HepG2 (cell line): ENCODE measurements around the gene CECR2. TPM values are rescaled to one million over a fixed set of nuclear protein-coding genes. Genes with fewer than 3 reads are reported as not detected.
A peak's percentile ranks its signal among the peaks of the same experiment; 100 is the strongest.

Experiments
- ATAC-seq: fragments of 200-7000 bp; cut with Tn5 transposase; 3 replicates; pipeline ENCODE4 v1.9.1; 2020; ENCODE audit warnings: mild to moderate bottlenecking, moderate library complexity
- BruUV-seq: library from RNA; stranded (reverse); fragments of 400-500 nt; replicated peaks from 2 replicates; lab custom pipeline; 2021; lab: Mats Ljungman, UMichigan
- CTCF ChIA-PET: fragments of 300-600 bp; formaldehyde crosslinking; extraction: SDS; loops from one replicate; lab custom pipeline; 2021; ENCODE audit warnings: low total read pairs, inconsistent platforms, low intra/inter-chr PET ratio; lab: Yijun Ruan, JAX
- POLR2A ChIA-PET: fragments of 350-600 bp; sonication (Branson Sonifier 250); formaldehyde crosslinking; loops from one replicate; lab custom pipeline; 2020; ENCODE audit warnings: antibody characterized with exemption, inconsistent platforms; lab: Yijun Ruan, JAX
- DNase-seq: peaks from one replicate; pipeline ENCODE4 v3.0.0-alpha.2; 2015; ENCODE audit warnings: low spot score
- FAIRE-seq: peaks from 3 replicates; lab custom pipeline; 2011; peaks lifted over from hg19 to GRCh38; lab: Jason Lieb, UNC
- H2AFZ ChIP-seq: one replicate; pipeline ENCODE4 v1.6.1; 2011; ENCODE audit warnings: low read length, inconsistent platforms
- H3K27ac ChIP-seq: fragments of 300-600 bp; 3 replicates; pipeline ENCODE4 v1.8.0; 2011; ENCODE audit warnings: mixed run types, mild to moderate bottlenecking, mixed read lengths, low read length, inconsistent platforms; ENCODE audit not compliant: insufficient read depth; ENCODE audit errors: extremely low read length
- H3K27me3 ChIP-seq, 2 experiments: fragments of 200-600 bp in 1 of 2; 2 replicates in 1 of 2; 3 replicates in 1 of 2; pipeline versions ENCODE4 v1.6.0 to v1.8.0; 2011; ENCODE audit warnings: low read length in 2 of 2, mild to moderate bottlenecking in 2 of 2, moderate library complexity in 2 of 2, inconsistent platforms in 1 of 2; ENCODE audit not compliant: insufficient read depth in 2 of 2, control insufficient read depth in 1 of 2
- H3K36me3 ChIP-seq, 2 experiments: fragments of 200-600 bp in 1 of 2; replicated peaks in 1 of 2; 2 replicates in 1 of 2; 3 replicates in 1 of 2; pipeline versions ENCODE4 v1.5.1 to v1.8.0; 2011; ENCODE audit warnings: low read length in 2 of 2, inconsistent platforms in 1 of 2; ENCODE audit not compliant: insufficient read depth in 2 of 2, control insufficient read depth in 1 of 2
- H3K4me1 ChIP-seq: 2 replicates; pipeline ENCODE4 v1.5.1; 2012; ENCODE audit warnings: low read length, inconsistent platforms; ENCODE audit not compliant: insufficient read depth
- H3K4me2 ChIP-seq: 2 replicates; pipeline ENCODE4 v1.6.0; 2011; ENCODE audit warnings: low read depth, low read length, inconsistent platforms
- H3K4me3 ChIP-seq, 3 experiments: fragments of 200-600 bp in 1 of 3; sonication (generic), shearing (Covaris generic) in 1 of 3; replicated peaks in 1 of 3; 2 replicates each; pipeline ENCODE4 v1.5.1; 2011 to 2016; ENCODE audit warnings: low read length in 3 of 3, inconsistent platforms in 2 of 3, low read depth in 2 of 3, mild to moderate bottlenecking in 2 of 3, control low read depth in 1 of 3, mixed read lengths in 1 of 3; ENCODE audit not compliant: insufficient read depth in 1 of 3
- H3K79me2 ChIP-seq: one replicate; pipeline ENCODE4 v1.6.1; 2011; ENCODE audit warnings: low read length, inconsistent platforms; ENCODE audit not compliant: insufficient read depth
- H3K9ac ChIP-seq: 2 replicates; pipeline ENCODE4 v1.6.0; 2011; ENCODE audit warnings: mild to moderate bottlenecking, low read depth, low read length, inconsistent platforms; ENCODE audit not compliant: insufficient read depth
- H3K9me3 ChIP-seq: 2 replicates; pipeline ENCODE4 v1.5.1; 2012; ENCODE audit warnings: mild to moderate bottlenecking, low read length
- H4K20me1 ChIP-seq: 2 replicates; pipeline ENCODE4 v1.6.0; 2011; ENCODE audit warnings: inconsistent platforms, mild to moderate bottlenecking, low read length, moderate library complexity; ENCODE audit not compliant: insufficient read depth
- HNF4A ChIP-seq: sonication (generic); formaldehyde crosslinking; IDR thresholded peaks from 2 replicates; pipeline ENCODE4 v1.4.0; 2020; ENCODE audit warnings: missing genetic modification reagents
- ZNF597 ChIP-seq: sonication (generic); formaldehyde crosslinking; IDR thresholded peaks from 2 replicates; pipeline ENCODE4 v1.5.0; 2020; ENCODE audit warnings: missing genetic modification reagents
- ZNF839 ChIP-seq: sonication (generic); formaldehyde crosslinking; IDR thresholded peaks from 2 replicates; pipeline ENCODE4 v1.4.0; 2020; ENCODE audit warnings: missing genetic modification reagents, mild to moderate bottlenecking, borderline replicate concordance
- WGBS: methylation state at CpG from one replicate; pipeline ENCODE4 v1.1.6; 2017; ENCODE audit warnings: low lambda C conversion rate; 5-methylcytosine and 5-hydroxymethylcytosine counted together
- in situ Hi-C: cut with HindIII; loops from 2 replicates; pipeline ENCODE4 v1.10.0; 2017; ENCODE audit warnings: low pct_unique_long_range_greater_than_20kb; ENCODE audit not compliant: extremely low pct_ligation_motif_present
- intact Hi-C: fragments of 100-400 bp; cut with micrococcal nuclease; formaldehyde crosslinking; loops from one replicate; pipeline ENCODE4 v1.10.0; 2022; ENCODE audit not compliant: unreplicated experiment
- polyA plus RNA-seq, 8 experiments: library from polyadenylated mRNA; depleted of rRNA in 3 of 8; stranded (reverse) in 7 of 8; unstranded in 1 of 8; fragments of >200 nt; fragmentation: Illumina TruSeq in 4 of 8; extraction: Trizol in 4 of 8; gene quantifications; 2 replicates each; pipeline versions ENCODE4 v1.2.1 to v1.2.3, GENCODE V29; 2011 to 2016; ENCODE audit warnings: low read depth in 4 of 8, missing spikeins in 1 of 8, mixed read lengths in 1 of 8; ENCODE audit not compliant: insufficient read depth in 1 of 8
- total RNA-seq, 5 experiments: library from RNA; depleted of rRNA; stranded (reverse); fragments of >200 nt; fragmentation: Illumina TruSeq; extraction: Trizol; gene quantifications; 2 replicates each; pipeline ENCODE4 v1.2.3, GENCODE V29; 2016; ENCODE audit warnings: low read depth in 1 of 5

The CECR2 gene
- total and polyA plus RNA-seq, 2 of the 13 experiments (the other 11 are each of a cell fraction or from before 2014, with no cell fraction given): not detected

- no peak for TF ChIP-seq ZNF839 (CRISPR knock-in tag)
Observed at GRCh38 chr22:17578136-17578754, 209.0 kb downstream of the CECR2 start (continued).

DNA sequence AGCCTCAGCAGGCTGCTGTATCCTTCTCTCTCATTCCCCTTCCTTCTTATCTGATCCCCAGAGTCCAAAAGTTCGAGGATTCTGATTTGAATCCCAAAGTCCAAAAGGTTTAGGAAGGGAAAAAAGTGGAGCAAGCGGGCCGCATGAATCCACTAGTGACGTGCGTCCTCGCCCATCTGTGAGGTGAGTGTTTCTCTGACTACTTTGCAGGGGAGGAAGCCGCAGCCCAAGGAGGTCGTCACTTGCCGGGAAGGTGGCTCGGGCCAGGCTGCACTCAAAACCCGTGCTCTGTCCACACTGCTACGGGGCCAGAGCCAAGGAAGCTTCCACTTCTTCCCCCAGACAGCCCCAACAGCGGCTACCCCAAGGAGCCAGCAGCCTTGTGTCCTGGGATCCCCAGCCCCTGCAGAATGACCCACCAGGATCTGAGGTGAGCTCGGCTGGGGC, 210.3 kb downstream of the CECR2 start:
- peaks cover 31% of the 10 kb centered on the region for H3K4me1 ChIP-seq
- H3K36me3 ChIP-seq: no peaks in the 10 kb centered on the region
- WGBS: 25% methylated on average over 6 of the region's 14 CpGs
- no peaks in the 10 kb centered on the region for H3K27me3 ChIP-seq
- H3K9me3 ChIP-seq: no peaks in the 10 kb centered on the region
- H3K4me2 ChIP-seq: peak overlapping the region; percentile 76
- TF ChIP-seq HNF4A (CRISPR knock-in tag) (peak; percentile 47), ZNF597 (CRISPR knock-in tag) (no peak)
- TF ChIP-seq, all 625 proteins: peak for 1
- FAIRE-seq (no peak), DNase-seq (no peak), ATAC-seq (no peak)
- in situ Hi-C loops (no loop called here), intact Hi-C loops (no loop called here)
- POLR2A ChIA-PET: interaction anchor here (1.6 kb wide), 1 partner anchor 60 kb away, joined by 3 read pairs; no protein-coding TSS in a partner anchor
- Histone ChIP-seq H3K4me3 (0 out of 6 replicates have a peak overlapping the region, but pooled peaks of 1 of the 3 experiments have one; percentile 51), H2AFZ (no peak overlapping the region), H3K9ac (peak overlapping the region; percentile 39; the same call in 1 of the 2 replicates), H4K20me1 (no peaks in the 10 kb centered on the region), H3K79me2 (no peaks in the 10 kb centered on the region), H3K27ac (no peak overlapping the region)
- CTCF ChIA-PET: no interaction called here
- no TSS peak for BruUV-seq
